Liver (tissue), 9 donors: ENCODE results near the gene ERI3. TPM values are rescaled to one million over a fixed set of nuclear protein-coding genes. Genes with fewer than 3 reads are reported as not detected.

Source experiments
- DNase-seq: peaks from one replicate; pipeline ENCODE4 v3.0.0-alpha.2; 2017; ENCODE audit warnings: low spot score
- H3K27ac ChIP-seq, 2 donors: one replicate each; pipeline ENCODE4 v1.7.0; 2013; ENCODE audit warnings: inconsistent platforms in 2 of 2, low read length in 2 of 2, control low read depth in 1 of 2, low read depth in 1 of 2, mild to moderate bottlenecking in 1 of 2
- H3K27me3 ChIP-seq, 4 donors: one replicate each; pipeline versions ENCODE4 v1.6.1 to v1.7.0; 2013; ENCODE audit warnings: low read length in 3 of 4, inconsistent platforms in 1 of 4, mild to moderate bottlenecking in 1 of 4, moderate library complexity in 1 of 4; ENCODE audit not compliant: control insufficient read depth in 4 of 4, insufficient read depth in 4 of 4
- H3K36me3 ChIP-seq, 4 donors: one replicate each; pipeline versions ENCODE4 v1.6.1 to v1.7.0; 2013; ENCODE audit warnings: low read length in 3 of 4, mild to moderate bottlenecking in 3 of 4, low read depth in 1 of 4, moderate library complexity in 1 of 4; ENCODE audit not compliant: control insufficient read depth in 4 of 4, insufficient read depth in 3 of 4
- H3K4me1 ChIP-seq, 4 donors: one replicate each; pipeline versions ENCODE4 v1.6.1 to v1.7.0; 2013; ENCODE audit warnings: low read length in 3 of 4, mild to moderate bottlenecking in 3 of 4, moderate library complexity in 1 of 4; ENCODE audit not compliant: control insufficient read depth in 4 of 4, insufficient read depth in 4 of 4
- H3K4me3 ChIP-seq, 3 donors: one replicate each; pipeline versions ENCODE4 v1.6.1 to v1.7.0; 2013; ENCODE audit warnings: low read length in 3 of 3, control low read depth in 1 of 3, low read depth in 1 of 3, mild to moderate bottlenecking in 1 of 3
- H3K9ac ChIP-seq, 2 donors: one replicate each; pipeline ENCODE4 v1.7.0; 2013; ENCODE audit warnings: low read length in 2 of 2, mild to moderate bottlenecking in 2 of 2, moderate library complexity in 2 of 2, control low read depth in 1 of 2, low read depth in 1 of 2
- H3K9me3 ChIP-seq, 4 donors: one replicate each; pipeline versions ENCODE4 v1.6.1 to v1.7.0; 2013; ENCODE audit warnings: low read length in 3 of 4; ENCODE audit not compliant: control insufficient read depth in 4 of 4
- EGR1 ChIP-seq, 2 donors: IDR thresholded peaks; 2 replicates each; pipeline ENCODE4 v1.6.1; 2016 to 2018; ENCODE audit warnings: antibody characterized with exemption in 2 of 2, low read depth in 2 of 2
- FOXA1 ChIP-seq: IDR thresholded peaks from 2 replicates; pipeline ENCODE4 v1.6.1; 2016; ENCODE audit warnings: antibody characterized with exemption
- FOXA2 ChIP-seq: IDR thresholded peaks from 2 replicates; pipeline ENCODE4 v1.6.1; 2016; ENCODE audit warnings: antibody characterized with exemption
- GABPA ChIP-seq, 2 donors: IDR thresholded peaks in 1 of 2; conservative IDR thresholded peaks in 1 of 2; 2 replicates each; pipeline ENCODE4 v1.6.1; 2016; ENCODE audit warnings: antibody characterized with exemption in 2 of 2, mild to moderate bottlenecking in 1 of 2, moderate library complexity in 1 of 2
- HNF4A ChIP-seq, 2 donors: conservative IDR thresholded peaks; 2 replicates each; pipeline ENCODE4 v1.6.1; 2016; ENCODE audit warnings: antibody characterized with exemption in 2 of 2, mild to moderate bottlenecking in 2 of 2
- HNF4G ChIP-seq: IDR thresholded peaks from 2 replicates; pipeline ENCODE4 v1.6.1; 2016; ENCODE audit warnings: antibody characterized with exemption
- JUND ChIP-seq, 2 donors: IDR thresholded peaks; 2 replicates each; pipeline ENCODE4 v1.6.1; 2016; ENCODE audit warnings: antibody characterized with exemption in 2 of 2
- NR2F2 ChIP-seq: IDR thresholded peaks from 2 replicates; pipeline ENCODE4 v1.6.1; 2016; ENCODE audit warnings: antibody characterized with exemption
- RAD21 ChIP-seq, 2 donors: IDR thresholded peaks; 2 replicates each; pipeline ENCODE4 v1.6.1; 2016; ENCODE audit warnings: antibody characterized with exemption in 2 of 2, mild to moderate bottlenecking in 2 of 2
- RXRA ChIP-seq, 2 donors: IDR thresholded peaks; 2 replicates each; pipeline ENCODE4 v1.6.1; 2017 to 2018; ENCODE audit warnings: antibody characterized with exemption in 2 of 2, mild to moderate bottlenecking in 1 of 2
- SP1 ChIP-seq: IDR thresholded peaks from 2 replicates; pipeline ENCODE4 v1.6.1; 2018; ENCODE audit warnings: antibody characterized with exemption, mild to moderate bottlenecking
- TAF1 ChIP-seq: conservative IDR thresholded peaks from 2 replicates; pipeline ENCODE4 v1.6.1; 2016; ENCODE audit warnings: antibody characterized with exemption, mild to moderate bottlenecking
- YY1 ChIP-seq: IDR thresholded peaks from 2 replicates; pipeline ENCODE4 v1.6.1; 2016; ENCODE audit warnings: antibody characterized with exemption, mild to moderate bottlenecking
- WGBS: extraction: QIAGEN DNeasy Blood & Tissue Kit; methylation state at CpG from one replicate; pipeline ENCODE4 v1.1.7; 2013; 5-methylcytosine and 5-hydroxymethylcytosine counted together
- polyA plus RNA-seq, 2 donors: library from polyadenylated mRNA; stranded (reverse) in 1 of 2; unstranded in 1 of 2; fragments of 200-250 nt in 1 of 2; fragments of >200 nt in 1 of 2; fragmentation: Nextera tagmentation in 1 of 2; extraction: Ambion mirVana in 1 of 2; gene quantifications; one replicate each; pipeline versions ENCODE4 v1.2.1 to v1.2.3, GENCODE V29; 2013 to 2015
- total RNA-seq, 2 donors: library from RNA; depleted of rRNA; stranded (reverse); fragments of >200 nt; gene quantifications; one replicate each; pipeline ENCODE4 v1.2.3, GENCODE V29; 2014
- TF ChIP-seq, protein P1 (sequence below): IDR thresholded peaks from 2 replicates; pipeline ENCODE4 v1.6.1; 2016; ENCODE audit warnings: antibody characterized with exemption, mild to moderate bottlenecking
- TF ChIP-seq, protein P2 (sequence below): fragments of 150-350 bp; IDR thresholded peaks from 2 replicates; pipeline ENCODE4 v1.5.1; 2017; ENCODE audit warnings: improper control_type of control experiment, low read depth, low read length; ENCODE audit not compliant: missing input control
- TF ChIP-seq, protein P3 (sequence below): IDR thresholded peaks from 2 replicates; pipeline ENCODE4 v1.6.1; 2016; ENCODE audit warnings: antibody characterized with exemption
- TF ChIP-seq, protein P4 (sequence below): IDR thresholded peaks from 2 replicates; pipeline ENCODE4 v1.6.1; 2016; ENCODE audit warnings: antibody characterized with exemption
- TF ChIP-seq, protein P5 (sequence below): IDR thresholded peaks from 2 replicates; pipeline ENCODE4 v1.6.1; 2016; ENCODE audit warnings: antibody characterized with exemption
- donor health status: healthy.
- donor health status: healthy.
- donor health status: healthy.
- donor health status: healthy.
- donor health status: healthy.

The ERI3 gene
- total and polyA plus RNA-seq, 4 donors = 15.7 to 23.8 (median 21.3) TPM

DNA sequence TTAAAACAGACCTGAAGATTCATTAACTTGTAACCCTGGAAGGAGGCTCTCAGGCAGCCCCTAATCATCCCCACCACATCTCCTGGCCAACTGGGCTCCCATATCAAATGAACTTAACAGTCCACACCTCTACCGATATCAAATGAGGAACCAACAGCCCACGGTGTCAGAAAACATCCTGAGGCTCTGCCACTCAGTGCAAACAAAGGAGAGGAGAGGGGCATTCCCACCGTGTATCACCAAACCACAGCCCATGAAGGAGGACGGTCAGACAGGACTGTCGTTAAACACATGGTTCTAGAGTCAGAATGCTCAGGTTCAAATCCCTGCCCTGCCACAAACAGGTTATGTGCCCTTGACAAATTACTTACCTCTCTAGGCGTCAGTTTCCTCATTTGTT is 52.5 kb downstream of the ERI3 start:
- Histone ChIP-seq H3K4me1 (peaks cover 0 to 13% (median 12%) of the 10 kb centered on the region in 4 donors), H3K4me3 (no peak overlapping the region), H3K27me3 (no peaks in the 10 kb centered on the region), H3K9ac (no peak overlapping the region), H3K9me3 (no peaks in the 10 kb centered on the region), H3K27ac (no peak overlapping the region), H3K36me3 (peaks cover 5 to 41% (median 19%) of the 10 kb centered on the region in 4 donors)
- DNase-seq = no peak
- WGBS = 89% methylated on average over 6 of the region's 6 CpGs
- no peak for TF ChIP-seq HNF4G
- TF ChIP-seq, protein P1, sequence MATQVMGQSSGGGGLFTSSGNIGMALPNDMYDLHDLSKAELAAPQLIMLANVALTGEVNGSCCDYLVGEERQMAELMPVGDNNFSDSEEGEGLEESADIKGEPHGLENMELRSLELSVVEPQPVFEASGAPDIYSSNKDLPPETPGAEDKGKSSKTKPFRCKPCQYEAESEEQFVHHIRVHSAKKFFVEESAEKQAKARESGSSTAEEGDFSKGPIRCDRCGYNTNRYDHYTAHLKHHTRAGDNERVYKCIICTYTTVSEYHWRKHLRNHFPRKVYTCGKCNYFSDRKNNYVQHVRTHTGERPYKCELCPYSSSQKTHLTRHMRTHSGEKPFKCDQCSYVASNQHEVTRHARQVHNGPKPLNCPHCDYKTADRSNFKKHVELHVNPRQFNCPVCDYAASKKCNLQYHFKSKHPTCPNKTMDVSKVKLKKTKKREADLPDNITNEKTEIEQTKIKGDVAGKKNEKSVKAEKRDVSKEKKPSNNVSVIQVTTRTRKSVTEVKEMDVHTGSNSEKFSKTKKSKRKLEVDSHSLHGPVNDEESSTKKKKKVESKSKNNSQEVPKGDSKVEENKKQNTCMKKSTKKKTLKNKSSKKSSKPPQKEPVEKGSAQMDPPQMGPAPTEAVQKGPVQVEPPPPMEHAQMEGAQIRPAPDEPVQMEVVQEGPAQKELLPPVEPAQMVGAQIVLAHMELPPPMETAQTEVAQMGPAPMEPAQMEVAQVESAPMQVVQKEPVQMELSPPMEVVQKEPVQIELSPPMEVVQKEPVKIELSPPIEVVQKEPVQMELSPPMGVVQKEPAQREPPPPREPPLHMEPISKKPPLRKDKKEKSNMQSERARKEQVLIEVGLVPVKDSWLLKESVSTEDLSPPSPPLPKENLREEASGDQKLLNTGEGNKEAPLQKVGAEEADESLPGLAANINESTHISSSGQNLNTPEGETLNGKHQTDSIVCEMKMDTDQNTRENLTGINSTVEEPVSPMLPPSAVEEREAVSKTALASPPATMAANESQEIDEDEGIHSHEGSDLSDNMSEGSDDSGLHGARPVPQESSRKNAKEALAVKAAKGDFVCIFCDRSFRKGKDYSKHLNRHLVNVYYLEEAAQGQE = no peak
- TF ChIP-seq, protein P2, sequence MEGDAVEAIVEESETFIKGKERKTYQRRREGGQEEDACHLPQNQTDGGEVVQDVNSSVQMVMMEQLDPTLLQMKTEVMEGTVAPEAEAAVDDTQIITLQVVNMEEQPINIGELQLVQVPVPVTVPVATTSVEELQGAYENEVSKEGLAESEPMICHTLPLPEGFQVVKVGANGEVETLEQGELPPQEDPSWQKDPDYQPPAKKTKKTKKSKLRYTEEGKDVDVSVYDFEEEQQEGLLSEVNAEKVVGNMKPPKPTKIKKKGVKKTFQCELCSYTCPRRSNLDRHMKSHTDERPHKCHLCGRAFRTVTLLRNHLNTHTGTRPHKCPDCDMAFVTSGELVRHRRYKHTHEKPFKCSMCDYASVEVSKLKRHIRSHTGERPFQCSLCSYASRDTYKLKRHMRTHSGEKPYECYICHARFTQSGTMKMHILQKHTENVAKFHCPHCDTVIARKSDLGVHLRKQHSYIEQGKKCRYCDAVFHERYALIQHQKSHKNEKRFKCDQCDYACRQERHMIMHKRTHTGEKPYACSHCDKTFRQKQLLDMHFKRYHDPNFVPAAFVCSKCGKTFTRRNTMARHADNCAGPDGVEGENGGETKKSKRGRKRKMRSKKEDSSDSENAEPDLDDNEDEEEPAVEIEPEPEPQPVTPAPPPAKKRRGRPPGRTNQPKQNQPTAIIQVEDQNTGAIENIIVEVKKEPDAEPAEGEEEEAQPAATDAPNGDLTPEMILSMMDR = no peak
- no peak for TF ChIP-seq JUND (IDR thresholded peaks at IDR 0.05)
- no peak for TF ChIP-seq EGR1 (IDR thresholded peaks at IDR 0.05; ENCODE audit: low read depth in 2 of 2)
- no peak for TF ChIP-seq HNF4A (conservative IDR thresholded peaks at IDR 0.05)
- no peak for TF ChIP-seq FOXA2
- TF ChIP-seq SP1 = no peak
- no peak for TF ChIP-seq RXRA (IDR thresholded peaks at IDR 0.05)
- no peak for TF ChIP-seq YY1
- TF ChIP-seq RAD21 (IDR thresholded peaks at IDR 0.05) = no peak
- TF ChIP-seq TAF1 = no peak
- TF ChIP-seq, protein P3, sequence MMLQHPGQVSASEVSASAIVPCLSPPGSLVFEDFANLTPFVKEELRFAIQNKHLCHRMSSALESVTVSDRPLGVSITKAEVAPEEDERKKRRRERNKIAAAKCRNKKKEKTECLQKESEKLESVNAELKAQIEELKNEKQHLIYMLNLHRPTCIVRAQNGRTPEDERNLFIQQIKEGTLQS = no peak
- TF ChIP-seq, protein P4, sequence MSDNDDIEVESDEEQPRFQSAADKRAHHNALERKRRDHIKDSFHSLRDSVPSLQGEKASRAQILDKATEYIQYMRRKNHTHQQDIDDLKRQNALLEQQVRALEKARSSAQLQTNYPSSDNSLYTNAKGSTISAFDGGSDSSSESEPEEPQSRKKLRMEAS = no peak
- TF ChIP-seq, protein P5, sequence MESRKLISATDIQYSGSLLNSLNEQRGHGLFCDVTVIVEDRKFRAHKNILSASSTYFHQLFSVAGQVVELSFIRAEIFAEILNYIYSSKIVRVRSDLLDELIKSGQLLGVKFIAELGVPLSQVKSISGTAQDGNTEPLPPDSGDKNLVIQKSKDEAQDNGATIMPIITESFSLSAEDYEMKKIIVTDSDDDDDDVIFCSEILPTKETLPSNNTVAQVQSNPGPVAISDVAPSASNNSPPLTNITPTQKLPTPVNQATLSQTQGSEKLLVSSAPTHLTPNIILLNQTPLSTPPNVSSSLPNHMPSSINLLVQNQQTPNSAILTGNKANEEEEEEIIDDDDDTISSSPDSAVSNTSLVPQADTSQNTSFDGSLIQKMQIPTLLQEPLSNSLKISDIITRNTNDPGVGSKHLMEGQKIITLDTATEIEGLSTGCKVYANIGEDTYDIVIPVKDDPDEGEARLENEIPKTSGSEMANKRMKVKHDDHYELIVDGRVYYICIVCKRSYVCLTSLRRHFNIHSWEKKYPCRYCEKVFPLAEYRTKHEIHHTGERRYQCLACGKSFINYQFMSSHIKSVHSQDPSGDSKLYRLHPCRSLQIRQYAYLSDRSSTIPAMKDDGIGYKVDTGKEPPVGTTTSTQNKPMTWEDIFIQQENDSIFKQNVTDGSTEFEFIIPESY = no peak
- no peak for TF ChIP-seq FOXA1
- TF ChIP-seq NR2F2 = no peak
- no peak for TF ChIP-seq GABPA (IDR thresholded peaks at IDR 0.05 in 1 of 2, conservative IDR thresholded peaks at IDR 0.05 in 1 of 2)
